Stimulated activated CD8-positive, alpha-beta memory T cell treated with anti-CD3 and anti-CD28 coated beads, Interleukin-7, amount 100 ng/mL, for 48 hours (primary cell): ENCODE measurements around the gene SLC22A4.

Experiments
- DNase-seq, 2 donors: peaks; one replicate each; pipeline ENCODE4 v3.0.0-alpha.2; 2020; ENCODE audit warnings: low read depth in 1 of 2; ENCODE audit errors: extremely low read depth in 1 of 2

Gene SLC22A4

GRCh38 chr5:132297211-132297940, 3.2 kb downstream of the SLC22A4 start:
- no peak for DNase-seq

- no peak for DNase-seq
Measured at GRCh38 chr5:132298298-132299212, 4.4 kb downstream of the SLC22A4 start.

- DNase-seq: no peak
Measured at GRCh38 chr5:132299917-132300316, 5.7 kb downstream of the SLC22A4 start.

DNA sequence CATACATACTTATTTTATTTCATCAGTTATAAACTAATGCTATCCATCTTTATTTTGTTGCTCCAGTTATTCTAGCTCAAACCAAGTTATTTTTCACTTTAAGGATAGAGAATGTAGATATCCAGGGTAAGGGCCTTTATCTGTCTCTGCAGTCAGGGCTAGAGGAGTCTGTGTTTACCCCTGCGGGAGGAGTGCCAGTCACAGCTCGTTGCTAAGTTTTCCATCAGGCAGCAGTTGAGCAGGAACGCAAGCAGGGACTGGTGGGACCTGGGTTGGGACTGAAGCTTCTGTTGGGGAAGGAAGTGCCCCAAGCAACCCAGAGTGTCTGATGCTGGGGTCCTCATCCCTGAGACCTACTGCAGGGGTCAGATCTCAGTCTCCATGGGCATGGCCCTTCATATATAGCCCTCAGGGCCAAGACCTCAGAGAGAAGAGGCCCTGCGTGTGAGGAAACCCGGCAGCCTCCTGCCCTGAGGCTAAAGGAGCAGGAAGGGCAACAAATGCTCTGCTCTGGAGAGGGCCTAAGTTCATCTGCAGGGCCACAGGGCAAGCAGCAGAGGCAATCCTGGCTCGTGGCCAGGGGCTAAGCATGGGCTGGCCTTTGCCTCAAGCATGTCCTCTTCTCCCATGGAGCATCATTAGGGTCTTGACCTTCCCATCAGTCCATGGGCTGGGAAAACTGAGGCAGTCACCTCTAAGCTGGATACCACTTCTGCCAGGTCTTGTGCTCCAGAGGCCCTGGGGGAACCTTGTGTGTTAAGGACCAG, 6.6 kb downstream of the SLC22A4 start:
- DNase-seq: no peak

DNA sequence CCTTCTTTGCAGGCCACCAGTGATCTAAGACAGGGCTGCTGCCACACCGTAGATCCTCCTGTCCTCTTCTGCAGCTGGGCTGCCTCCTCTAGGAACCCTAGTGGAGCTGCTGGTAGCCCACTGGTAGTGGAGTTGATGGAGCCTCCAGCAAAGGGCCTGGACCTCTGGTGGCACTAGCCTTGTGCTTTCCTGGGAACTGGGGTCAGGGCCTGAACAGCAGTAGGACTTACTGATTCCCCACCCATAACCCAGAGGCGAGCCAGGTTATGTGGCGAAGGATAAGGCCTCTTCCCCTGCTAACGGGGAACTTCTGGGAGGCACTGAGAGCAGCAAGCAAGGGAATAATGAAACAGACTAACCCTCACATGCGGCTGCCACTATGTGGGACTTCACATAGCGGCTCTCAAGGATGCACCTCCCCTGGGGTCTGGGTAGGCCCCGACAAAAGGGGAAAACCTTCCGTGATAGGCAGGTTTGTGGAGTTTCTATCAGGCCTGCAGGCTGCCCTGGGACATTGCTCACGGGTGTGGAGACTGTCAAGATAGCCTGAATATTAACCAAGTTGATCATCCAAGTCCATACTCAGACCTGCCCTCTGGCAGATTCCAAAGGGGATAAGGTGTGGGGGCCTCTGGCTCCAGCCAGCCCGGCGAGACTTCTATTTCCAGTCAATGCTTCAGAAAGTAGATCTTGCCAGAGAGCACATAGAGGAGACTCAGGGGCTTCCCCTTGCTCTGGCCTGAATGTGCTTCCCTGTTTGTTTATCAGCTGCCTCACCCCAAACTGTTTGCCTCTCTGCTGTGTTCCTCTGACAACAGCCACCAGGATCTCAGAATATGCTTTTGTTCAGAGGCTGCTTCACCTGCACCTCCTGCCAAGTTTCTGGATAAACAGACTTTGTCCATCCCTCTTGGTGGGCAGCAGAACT, 7.4 kb downstream of the SLC22A4 start:
- DNase-seq: no peak

DNA sequence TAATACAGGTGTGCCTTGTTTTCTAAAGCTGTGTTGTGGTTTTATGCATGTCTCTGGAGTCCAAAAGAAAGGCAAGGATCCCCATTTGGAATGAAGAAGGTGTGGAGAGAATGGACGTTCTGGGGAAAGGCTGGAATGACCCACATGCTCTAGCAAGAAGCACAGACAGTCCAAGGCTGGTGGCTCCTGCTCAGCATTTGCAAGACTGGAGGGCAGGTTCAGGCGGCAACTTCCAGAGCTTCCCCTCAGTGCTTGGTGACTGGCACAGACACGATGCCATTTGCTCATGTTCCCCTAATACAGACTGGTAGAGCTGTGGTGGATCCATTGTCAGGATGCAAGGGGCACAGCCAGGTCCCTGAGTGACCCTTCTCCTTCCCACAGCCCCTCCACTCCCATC, 8.2 kb downstream of the SLC22A4 start:
- DNase-seq: no peak

- no peak for DNase-seq
Measured at GRCh38 chr5:132303589-132303988, 9.4 kb downstream of the SLC22A4 start.

DNA sequence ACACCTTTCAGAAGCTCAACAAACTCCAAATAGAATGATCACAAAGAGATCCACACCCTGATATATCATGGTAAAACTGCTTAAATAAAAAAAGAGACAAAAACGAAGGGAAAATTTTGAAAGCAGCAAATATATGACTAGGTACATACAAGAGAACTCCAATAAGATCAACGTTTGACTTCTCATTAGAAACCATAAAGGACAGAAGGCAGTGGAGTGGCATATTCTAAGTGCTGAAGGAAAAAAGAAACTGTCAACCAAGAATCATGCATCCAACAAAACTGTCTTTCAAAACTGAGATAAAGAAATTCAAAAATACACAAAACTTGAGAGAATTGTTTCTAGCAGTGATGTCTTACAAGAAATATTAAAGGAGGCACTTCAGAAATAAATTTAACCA, 11.2 kb downstream of the SLC22A4 start:
- DNase-seq: no peak

DNA sequence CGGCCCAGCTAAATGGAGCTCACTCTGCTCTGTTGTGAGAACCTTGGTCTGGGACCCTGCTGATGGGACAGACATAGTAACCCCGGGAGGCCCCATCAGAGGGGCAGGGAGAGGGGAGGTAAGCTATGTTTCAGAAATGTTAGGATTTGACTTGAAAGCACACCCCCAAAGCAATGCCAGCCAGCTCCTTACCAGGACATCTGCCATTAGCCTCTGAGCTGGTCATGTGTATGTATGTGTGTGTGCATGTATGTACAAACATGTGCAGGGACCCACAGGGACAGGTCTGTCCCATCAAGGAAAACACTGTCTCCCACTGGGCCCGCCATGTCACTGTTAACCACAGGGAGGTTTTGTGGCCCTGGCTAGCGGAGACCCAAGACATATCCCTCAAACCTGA, 14.5 kb downstream of the SLC22A4 start:
- no peak for DNase-seq

DNA sequence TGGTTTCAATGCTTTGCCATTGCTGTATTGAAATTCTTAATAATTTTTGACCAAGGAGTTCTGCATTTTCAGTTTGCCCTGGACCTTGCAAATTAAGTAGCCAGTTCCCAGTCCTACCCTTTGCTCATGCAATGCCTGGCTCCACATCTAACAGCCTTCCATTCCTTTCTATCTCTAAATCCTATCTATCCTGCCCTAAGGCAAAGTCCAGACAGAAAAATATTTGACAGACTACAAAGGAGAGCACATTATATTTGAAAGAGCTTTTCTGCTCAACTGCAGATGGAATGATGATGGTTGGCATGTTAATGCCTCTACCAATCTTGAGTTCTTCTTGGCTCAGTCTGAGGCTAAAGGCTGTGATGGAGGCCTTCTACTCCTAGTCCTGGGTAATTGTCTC, 15.5 kb downstream of the SLC22A4 start:
- DNase-seq: no peak

DNA sequence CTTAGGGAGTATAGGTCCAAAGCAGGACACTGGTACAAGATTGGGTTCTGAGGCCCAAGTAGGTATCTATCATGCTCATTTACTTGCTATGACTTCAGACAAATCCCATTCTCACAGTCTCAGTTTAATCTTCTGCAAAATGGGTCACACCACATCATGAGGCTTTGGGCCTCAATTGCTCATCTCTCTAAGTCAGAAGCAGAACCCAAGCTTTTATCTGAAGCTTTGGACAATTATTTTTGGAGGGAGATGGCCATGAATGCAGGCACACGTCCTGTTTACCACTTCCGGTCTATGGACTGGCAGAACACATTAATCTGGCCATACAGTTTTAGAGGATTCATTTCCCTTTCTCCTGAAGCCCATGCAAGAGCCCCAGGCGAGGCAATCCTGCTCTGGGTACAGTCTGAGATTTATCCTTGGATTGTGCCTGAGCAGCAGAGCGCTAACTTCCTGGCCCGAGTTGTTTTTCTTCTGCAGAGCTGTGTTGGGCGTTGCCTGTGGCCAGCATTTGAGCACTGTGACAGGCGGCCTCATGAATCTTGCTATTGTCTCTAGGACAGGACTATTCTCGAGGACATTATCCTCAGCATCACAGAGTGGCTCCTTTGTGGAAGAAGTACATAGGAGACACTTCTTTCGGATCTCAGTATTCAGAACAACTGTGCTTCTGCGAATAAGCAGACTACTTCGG, 16.1 kb downstream of the SLC22A4 start:
- no peak for DNase-seq

DNA sequence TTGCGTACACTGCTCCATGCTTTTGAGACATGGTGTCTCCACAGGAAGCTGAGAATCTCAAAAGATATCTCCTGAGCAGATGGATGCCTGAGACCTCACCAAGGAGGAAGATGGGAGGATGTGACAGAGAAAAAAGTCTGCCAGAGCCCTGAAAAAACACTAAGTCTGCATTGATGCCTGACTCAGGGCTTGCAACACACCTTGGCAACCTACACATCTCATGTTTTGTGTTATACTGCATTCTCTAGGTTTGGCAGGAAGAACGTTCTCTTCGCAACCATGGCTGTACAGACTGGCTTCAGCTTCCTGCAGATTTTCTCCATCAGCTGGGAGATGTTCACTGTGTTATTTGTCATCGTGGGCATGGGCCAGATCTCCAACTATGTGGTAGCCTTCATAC, 19.2 kb downstream of the SLC22A4 start:
- no peak for DNase-seq

DNA sequence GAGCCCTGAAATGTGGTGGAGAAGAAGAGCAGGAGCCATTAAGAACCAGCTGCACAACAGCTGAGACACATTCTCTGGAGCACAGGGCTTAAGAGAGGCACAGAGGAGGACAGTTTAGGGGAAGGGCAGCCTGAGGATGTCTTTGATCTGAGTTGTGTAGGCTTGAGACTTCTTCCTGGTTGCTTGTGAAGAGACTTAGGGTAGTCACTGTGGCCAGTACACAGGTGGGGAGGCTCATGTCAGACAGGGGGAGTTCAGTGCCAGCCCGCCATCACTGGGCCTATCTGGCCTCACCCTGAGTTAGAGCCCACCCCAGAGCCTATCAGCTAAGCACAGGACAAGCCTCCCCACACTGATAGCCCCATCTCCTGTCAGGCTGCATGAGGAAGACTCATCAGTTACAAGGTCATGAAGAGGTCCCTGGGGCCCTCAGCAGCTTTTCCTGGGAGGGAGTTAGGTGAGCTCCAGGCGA, 19.8 kb downstream of the SLC22A4 start:
- DNase-seq: no peak

DNA sequence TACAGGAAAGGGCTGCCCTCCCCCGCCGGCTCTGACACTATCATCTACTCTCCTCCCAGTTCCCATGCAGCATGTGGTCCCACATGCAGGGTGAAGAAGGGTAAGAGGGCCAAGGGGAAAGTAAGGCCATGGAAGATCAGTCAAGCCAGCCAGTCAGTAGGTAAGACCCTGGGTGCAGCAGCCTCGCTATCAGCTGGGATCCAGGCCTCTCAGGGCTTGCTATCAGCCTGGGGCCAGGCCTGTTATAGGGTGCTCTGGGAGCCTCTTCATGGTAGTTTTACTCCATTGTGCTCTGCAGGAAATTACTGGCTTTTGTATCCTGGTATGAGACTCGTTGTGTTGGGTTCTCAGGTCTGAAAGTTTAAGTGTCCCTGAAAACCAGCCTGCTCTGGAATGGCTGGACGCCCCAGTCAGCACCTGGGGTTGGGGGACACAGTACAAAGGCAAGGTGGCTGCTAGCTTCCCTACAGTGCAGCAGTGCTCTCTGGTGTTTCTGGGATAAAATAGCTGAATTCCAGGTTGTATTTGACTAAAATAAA, 21.4 kb downstream of the SLC22A4 start:
- DNase-seq: no peak

- DNase-seq: no peak
Measured at GRCh38 chr5:132319975-132320374, 25.8 kb downstream of the SLC22A4 start.

DNA sequence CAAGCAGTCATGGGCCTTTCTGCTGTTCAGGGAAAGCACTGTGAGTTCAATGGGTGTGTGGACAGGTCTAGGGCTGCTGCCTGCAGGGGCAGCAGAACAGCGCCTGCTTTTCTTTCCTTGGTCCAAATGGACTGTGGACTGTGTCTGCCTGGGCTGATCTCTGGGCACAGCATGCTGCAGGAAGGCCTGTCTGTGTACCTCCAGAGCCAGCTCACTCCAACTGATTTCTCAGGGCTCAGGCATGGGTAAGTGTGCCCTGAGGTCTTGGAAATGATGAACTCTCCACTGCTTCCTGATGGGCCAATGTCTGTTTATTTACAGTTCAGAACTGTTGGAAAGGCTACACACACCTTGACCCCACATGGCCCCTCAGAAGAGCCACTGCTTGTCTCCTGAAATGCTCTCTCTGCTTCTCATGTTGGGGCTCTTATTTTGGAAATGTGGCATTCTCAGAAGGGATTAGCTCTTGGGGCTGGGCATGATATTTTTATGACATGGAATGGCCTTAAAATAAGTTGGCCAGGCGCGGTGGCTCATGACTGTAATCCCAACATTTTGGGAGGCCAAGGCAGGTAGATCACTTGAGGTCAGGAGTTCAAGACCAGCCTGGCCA, 27.0 kb downstream of the SLC22A4 start:
- no peak for DNase-seq

- no peak for DNase-seq
Measured at GRCh38 chr5:132322266-132322665, 28.1 kb downstream of the SLC22A4 start.

DNA sequence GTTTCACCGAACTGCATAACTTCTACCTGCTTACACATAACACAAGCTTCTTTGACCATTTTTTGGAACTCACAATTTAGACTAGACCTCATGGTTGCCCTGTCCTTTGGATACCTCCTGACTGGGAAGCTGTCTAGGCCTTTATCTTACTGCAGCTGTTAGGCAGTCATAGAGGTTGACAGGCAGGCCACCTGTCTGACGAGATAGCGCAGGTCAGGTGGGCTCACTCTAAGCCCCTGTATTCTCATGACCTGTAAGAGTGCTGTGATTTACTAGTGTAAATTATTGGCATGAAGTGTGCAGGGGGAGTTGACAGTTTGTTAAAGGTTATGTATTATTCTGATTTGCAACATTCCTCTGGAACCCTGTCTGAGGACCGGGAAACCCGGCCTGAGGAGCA, 29.0 kb downstream of the SLC22A4 start:
- DNase-seq: no peak

DNA sequence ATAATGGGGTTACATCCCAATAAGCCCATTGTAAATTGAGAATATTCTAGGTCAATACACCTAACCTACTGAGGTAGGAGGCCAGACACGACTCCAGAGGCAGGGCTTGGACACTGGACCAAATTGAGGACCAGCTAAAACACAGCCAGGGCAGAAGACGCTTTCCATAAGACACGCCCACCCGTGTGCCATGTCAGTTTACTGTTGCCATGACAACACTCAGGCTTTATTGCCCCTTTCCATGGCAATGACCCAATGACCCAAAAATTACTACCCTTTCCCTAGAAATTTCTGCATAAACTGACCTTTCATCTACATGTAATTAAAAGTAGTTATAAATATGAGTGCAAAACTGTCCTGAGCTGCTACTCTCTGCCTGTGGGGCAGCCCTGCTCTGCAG, 31.5 kb downstream of the SLC22A4 start:
- no peak for DNase-seq
